ENCODE data around the gene KLRC1. TPM values are rescaled to one million over a fixed set of nuclear protein-coding genes. Genes with fewer than 3 reads are reported as not detected.
"Not testable (repeated sequence)": the region's sequence is repeated elsewhere in the genome, so short reads cannot be mapped to it uniquely, and the experiment has no call there.

The KLRC1 gene
- total RNA-seq, 4 donors from 2014 or later, result 1.3 to 3.3 (median 1.9) TPM; not detected in 1

- no peak for DNase-seq
- peaks cover 0 to 4% (median 0%) of the 10 kb centered on the region in 4 donors for H3K4me1 ChIP-seq
- H3K36me3 ChIP-seq, result no peaks in the 10 kb centered on the region
- no peaks in the 10 kb centered on the region for H3K27me3 ChIP-seq
- no peak overlapping the region for H3K4me3 ChIP-seq
- H3K9me3 ChIP-seq, result no peaks in the 10 kb centered on the region
- no peak overlapping the region for H3K27ac ChIP-seq
- TF ChIP-seq POLR2A (IDR thresholded peaks at IDR 0.05) (no peak), CTCF (IDR thresholded peaks at IDR 0.05) (no peak)
These were observed 55.0 kb downstream of the KLRC1 start for GRCh38 chr12:10398168-10398567.

GRCh38 chr12:10397296-10397695, 55.9 kb downstream of the KLRC1 start:
- H3K36me3 ChIP-seq, result no peaks in the 10 kb centered on the region

GRCh38 chr12:10396176-10396575, 57.0 kb downstream of the KLRC1 start:
- H3K9me3 ChIP-seq, H3K4me1 ChIP-seq, H3K27me3 ChIP-seq, DNase-seq, H3K36me3 ChIP-seq: not testable (repeated sequence)
- H3K4me3 ChIP-seq, result peak overlapping the region in 1 of 4 donors; percentile 15
- H3K27ac ChIP-seq, result peak overlapping the region in 3 of 4 donors; percentile 22 to 73 (median 33)

More at GRCh38 chr12:10397296-10397695, 55.9 kb downstream of the KLRC1 start:
- no peaks in the 10 kb centered on the region for H3K27me3 ChIP-seq
- no peak for DNase-seq
- no peak overlapping the region for H3K27ac ChIP-seq
- H3K9me3 ChIP-seq, result no peaks in the 10 kb centered on the region
- peaks cover 0 to 4% (median 0%) of the 10 kb centered on the region in 4 donors for H3K4me1 ChIP-seq
- H3K4me3 ChIP-seq, result no peak overlapping the region
- TF ChIP-seq CTCF (IDR thresholded peaks at IDR 0.05) (no peak), POLR2A (IDR thresholded peaks at IDR 0.05) (no peak)

Other genes starting within 250 kb of the KLRC1 start
- 100 to 1,000 TPM in 1 of 4 donors, 10 to 100 TPM in 3; 47.4 to 138 (median 70.2) TPM for gene GABARAPL1, start 240.5 kb downstream of the KLRC1 start, total RNA-seq
- 1 to 10 TPM in 3 of 4 donors, under 1 TPM in 1; under 0.01 to 8.4 (median 5.4) TPM for gene KLRD1, start 145.5 kb downstream of the KLRC1 start, total RNA-seq
- gene KLRK1, start 63.3 kb downstream of the KLRC1 start, total RNA-seq, result 10 to 100 TPM in 1 of 4 donors, 1 to 10 TPM in 3; 3.3 to 17.9 (median 6.6) TPM
- 1 to 10 TPM in 3 of 4 donors, not detected in 1; 2.1 to 5.8 (median 5.6) TPM for gene KLRC4, start 43.6 kb downstream of the KLRC1 start, total RNA-seq
- 1 to 10 TPM in 2 of 4 donors, not detected in 2; 1.6 to 2.8 TPM for gene KLRC3, start 32.8 kb downstream of the KLRC1 start, total RNA-seq
- 1 to 10 TPM in 3 of 4 donors, not detected in 1; 1.8 to 8.3 (median 4.7) TPM for gene KLRC2, start 17.4 kb downstream of the KLRC1 start, total RNA-seq
- gene EIF2S3B, start 52.5 kb upstream of the KLRC1 start, total RNA-seq, result 1 to 10 TPM in 2 of 4 donors, not detected in 2; 1.5 to 1.7 TPM
- gene MAGOHB, start 160.2 kb upstream of the KLRC1 start, total RNA-seq, result 10 to 100 TPM in 2 of 4 donors, 1 to 10 TPM in 2; 7.7 to 28.9 (median 9.8) TPM
- 10 to 100 TPM in 3 of 4 donors, 1 to 10 TPM in 1; 5.8 to 43.1 (median 25.4) TPM for gene STYK1, start 220.7 kb upstream of the KLRC1 start, total RNA-seq